ENCODE results near the gene PDK1.
A peak's percentile ranks its signal among the peaks of the same experiment; 100 is the strongest.
"Not testable (repeated sequence)": the region's sequence is repeated elsewhere in the genome, so short reads cannot be mapped to it uniquely, and the experiment has no call there.

Gene PDK1

DNA sequence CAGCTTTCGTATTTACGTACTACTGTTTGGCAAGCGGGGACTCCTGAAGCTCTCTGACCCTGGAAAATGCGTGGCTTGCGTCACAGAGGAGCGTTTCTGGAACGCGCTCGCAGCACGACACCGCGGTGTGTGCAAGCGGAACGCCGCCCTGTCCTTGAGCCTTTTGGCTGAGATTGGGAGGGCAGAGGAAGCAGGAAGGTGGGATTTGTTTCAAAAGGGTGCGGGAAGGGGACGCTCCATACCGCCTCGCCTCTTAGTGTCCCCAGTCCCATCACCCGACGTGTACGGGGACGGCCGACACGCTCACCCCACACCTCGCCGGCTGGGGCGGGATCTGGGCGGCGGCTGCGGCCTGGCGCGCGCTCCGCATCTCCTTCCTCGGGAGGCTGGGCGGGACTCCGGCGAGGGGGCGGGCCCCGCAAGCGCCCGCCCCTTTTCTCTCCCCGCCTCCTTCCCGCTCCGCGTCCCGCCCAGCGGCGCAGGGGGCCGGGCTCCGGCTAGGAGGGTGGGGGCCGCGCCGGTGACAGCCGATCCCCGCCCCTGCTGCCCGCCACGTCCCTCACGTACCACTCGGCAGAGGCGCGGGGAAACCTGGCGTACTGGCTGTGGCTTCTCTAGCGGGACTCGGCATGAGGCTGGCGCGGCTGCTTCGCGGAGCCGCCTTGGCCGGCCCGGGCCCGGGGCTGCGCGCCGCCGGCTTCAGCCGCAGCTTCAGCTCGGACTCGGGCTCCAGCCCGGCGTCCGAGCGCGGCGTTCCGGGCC lies at the start of gene PDK1:
TSS of gene PDK1 (plus strand) at position 569 of the 762 bp plus-strand sequence. CDS start at position 630, 61 bp downstream.
- peak; percentile 97 for DNase-seq

DNA sequence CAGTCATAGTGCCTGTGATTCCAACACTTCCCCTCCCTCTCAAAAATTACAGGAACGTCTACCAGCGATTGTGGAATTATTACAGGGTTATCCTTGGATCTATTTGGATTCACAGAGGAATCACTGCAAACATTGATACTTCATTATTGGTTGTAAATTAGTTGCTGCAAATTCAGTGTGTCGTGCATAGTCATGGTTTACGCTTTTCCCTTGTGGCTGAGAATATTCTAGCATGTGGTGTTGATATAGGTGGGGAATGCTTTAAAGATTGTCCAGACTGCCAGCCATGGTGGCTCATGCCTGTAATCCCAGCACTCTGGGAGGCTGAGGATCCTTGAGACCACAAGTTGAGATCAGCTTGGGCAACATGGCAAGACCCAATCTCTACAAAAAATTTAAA lies 48.7 kb upstream of the PDK1 start:
- no peak for DNase-seq

DNA sequence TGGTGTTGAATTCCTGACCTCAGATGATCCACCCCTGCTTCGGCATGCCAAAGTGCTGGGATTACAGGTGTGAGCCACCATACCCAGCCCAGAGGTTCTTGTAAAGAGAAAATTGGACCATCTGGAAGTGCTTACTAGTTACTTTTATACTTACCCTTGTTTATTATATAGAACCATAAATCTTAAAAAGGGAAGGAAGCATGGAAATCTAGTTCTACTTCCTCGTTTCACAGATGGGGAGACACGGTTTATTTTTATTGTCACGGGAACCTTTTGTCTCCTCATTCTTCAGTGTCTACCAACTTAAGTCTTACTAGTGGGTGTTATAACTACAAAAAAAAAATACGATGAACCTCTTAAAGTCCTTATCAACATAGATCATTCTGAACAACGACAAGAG lies 45.8 kb upstream of the PDK1 start:
- DNase-seq: no peak

DNA sequence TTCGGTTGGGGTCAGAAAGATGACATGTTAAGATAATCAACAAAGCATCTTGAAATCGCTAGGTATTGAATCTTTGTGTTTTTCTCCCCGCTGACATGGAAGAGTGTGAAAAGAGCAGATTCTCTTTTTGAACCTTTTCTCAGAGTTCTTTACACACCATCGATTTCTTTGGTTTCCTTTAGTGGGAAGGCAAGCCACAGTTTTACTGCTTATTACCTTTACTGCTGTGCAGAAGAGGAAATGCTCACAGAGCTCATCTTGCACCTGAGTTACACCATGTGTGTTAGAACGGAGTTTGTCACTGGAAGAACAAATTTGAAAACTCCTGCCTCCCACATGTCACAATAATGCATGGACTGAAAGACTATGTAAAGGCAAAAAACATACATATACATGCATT lies 45.3 kb upstream of the PDK1 start:
- no peak for DNase-seq

- DNase-seq: no peak
Measured at GRCh38 chr2:172512810-172513523, 42.9 kb upstream of the PDK1 start.

DNA sequence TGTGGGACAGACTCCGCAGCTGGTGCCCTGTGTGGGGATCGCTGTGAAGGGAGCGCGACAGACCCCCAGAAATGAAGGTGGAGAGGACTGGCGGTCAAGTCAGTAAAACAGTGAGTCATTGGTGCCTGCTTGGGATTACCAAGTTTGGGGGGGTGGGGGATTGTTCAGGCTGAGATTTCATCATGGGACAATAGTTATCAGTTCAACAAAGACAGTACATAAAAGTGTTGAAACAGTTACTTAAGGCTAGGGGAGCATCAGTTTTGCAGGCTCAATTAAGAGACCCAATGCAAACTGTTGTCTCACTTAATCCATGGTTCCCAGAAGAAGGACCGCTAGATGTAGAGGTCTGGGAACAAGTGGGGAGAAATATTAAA lies 42.4 kb upstream of the PDK1 start:
- no peak for DNase-seq

GRCh38 chr2:172513935-172514586 lies 41.8 kb upstream of the PDK1 start:
- no peak for DNase-seq

DNA sequence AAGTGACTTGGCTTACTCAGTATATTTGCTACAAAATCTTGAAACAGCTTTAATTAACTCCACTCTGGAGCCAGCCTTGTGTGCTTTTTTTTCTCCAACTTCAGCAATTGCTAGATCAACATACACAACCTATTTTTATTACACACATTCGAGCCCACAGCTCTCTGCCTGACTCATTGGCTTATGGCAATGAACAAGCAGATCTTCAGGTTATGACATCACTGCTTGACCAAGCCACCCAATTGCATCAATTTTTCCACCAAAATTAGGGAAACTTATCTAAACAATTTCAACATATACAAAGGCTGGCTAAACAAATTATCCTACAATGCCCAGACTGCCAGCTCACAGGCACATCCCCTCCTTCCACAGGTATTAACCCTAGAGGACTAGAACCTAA lies 39.6 kb upstream of the PDK1 start:
- DNase-seq: no peak

- DNase-seq: no peak
Measured at GRCh38 chr2:172518995-172519394, 36.9 kb upstream of the PDK1 start.

DNA sequence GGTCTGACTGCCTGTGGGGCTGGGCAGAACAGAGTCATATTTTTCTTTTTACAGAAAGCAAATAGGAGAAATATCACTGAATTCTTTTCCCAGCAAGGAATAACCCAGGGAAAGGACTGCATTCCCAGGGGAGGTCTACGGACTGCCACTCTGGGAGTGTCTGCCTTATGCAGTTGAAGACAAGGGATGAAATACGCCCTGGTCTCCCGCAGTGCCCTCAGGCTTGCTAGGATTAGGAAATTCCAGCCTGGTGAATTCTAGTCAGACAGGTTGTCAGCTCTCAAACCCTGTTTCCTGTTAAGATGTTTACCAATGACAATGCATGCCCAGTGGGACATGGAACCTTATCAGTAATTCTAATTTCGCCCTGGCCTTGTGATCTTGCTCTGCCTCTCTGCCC lies 30.3 kb upstream of the PDK1 start:
- DNase-seq: no peak

- no peak for DNase-seq
Measured at GRCh38 chr2:172531309-172531708, 24.6 kb upstream of the PDK1 start.

DNA sequence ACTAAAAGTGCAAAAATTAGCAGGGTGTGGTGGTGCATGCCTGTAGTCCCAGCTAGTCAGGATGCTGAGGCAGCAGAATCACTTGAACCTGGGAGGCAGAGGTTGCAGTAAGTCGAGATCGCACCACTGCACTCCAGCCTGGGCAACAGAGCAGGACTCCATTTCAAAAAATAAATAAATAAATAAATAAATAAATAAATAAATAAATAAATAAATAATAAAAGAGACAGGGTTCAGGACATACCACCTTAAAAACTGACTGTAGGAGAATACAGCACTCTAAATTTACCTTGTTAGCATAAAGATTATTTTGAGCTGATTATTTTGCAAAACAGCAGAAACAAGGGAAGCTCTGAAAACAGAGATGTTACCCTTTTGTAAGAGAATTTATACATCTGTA lies 23.4 kb upstream of the PDK1 start:
- not testable (repeated sequence) for DNase-seq

DNA sequence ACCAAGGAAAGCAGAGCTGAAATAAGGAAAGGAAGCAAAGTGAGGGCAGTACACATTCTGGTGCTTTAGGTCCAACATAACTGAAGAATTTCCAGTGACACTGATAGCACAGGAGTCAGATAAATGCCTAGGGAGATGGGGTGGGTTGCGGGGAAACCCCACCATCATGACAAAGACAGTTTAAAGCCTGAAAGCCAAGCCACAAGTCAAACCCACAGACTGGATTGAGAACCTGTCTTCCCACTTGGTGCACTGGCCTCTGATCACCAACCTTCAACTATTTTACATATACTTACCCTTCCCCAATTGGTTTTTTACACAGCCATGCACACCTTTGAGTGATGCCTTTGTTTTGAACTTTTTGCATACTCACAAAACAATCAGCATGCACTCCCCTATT lies 22.2 kb upstream of the PDK1 start:
- no peak for DNase-seq

- DNase-seq: no peak
Measured at GRCh38 chr2:172535119-172535518, 20.8 kb upstream of the PDK1 start.

GRCh38 chr2:172537851-172538250 lies 18.0 kb upstream of the PDK1 start:
- not testable (repeated sequence) for DNase-seq

- DNase-seq: no peak
Measured at GRCh38 chr2:172539767-172540166, 16.1 kb upstream of the PDK1 start.

DNA sequence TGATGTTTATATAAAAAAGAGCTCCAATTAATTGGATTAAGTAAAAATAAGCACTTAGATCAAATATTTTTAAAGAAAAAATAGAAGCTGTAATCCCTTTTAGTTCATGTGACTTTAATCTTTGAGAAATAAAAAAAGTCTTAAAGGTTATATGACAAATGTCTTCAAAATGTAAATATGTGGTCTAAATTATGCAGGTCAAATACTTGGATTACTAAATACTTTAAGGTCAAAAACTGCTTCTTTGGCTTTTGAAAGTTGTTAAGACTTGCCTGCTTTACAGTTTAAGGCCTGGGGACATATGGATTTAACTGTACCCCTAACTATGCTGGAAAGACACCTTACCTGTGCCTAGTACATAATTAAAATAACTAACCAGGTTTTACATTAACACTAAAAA lies 15.5 kb upstream of the PDK1 start:
- DNase-seq: no peak

- no peak for DNase-seq
Measured at GRCh38 chr2:172545408-172546075, 10.3 kb upstream of the PDK1 start.

GRCh38 chr2:172549131-172549530 lies 6.8 kb upstream of the PDK1 start:
- DNase-seq: no peak

GRCh38 chr2:172549802-172550201 lies 6.1 kb upstream of the PDK1 start:
- not testable (repeated sequence) for DNase-seq

- no peak for DNase-seq
Measured at GRCh38 chr2:172550419-172550818, 5.5 kb upstream of the PDK1 start.

DNA sequence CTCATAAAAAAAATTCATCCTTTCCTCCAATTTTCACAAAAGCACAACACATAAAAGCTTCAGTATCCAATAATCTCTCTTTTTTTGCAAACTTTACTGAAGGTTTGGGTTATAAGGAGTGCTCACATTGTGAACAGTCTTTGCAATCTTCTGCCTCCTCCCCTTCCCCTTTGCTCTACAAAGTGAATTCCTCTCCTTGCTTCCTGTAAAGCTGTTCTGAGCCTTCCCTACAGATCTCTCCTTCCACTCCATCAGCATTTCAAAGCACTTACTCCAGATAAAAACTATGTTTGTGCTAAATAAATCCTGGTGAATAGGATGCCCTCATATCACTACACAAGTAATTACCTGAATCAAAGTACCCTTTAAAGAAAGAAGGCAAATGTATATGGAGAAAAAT lies 4.6 kb upstream of the PDK1 start:
- DNase-seq: no peak

GRCh38 chr2:172552547-172553291 lies 3.2 kb upstream of the PDK1 start:
- DNase-seq: no peak
